Stimulated activated CD8-positive, alpha-beta memory T cell treated with anti-CD3 and anti-CD28 coated beads, Interleukin-15, amount 100 ng/mL, for 48 hours (primary cell): ENCODE measurements around the gene MYO7A.

Experiments used
- DNase-seq, 2 donors: peaks; one replicate each; pipeline ENCODE4 v3.0.0-alpha.2; 2020; ENCODE audit warnings: low read depth in 2 of 2

MYO7A gene

GRCh38 chr11:77200351-77201268 lies 72.6 kb downstream of the MYO7A start:
- no peak for DNase-seq

DNA sequence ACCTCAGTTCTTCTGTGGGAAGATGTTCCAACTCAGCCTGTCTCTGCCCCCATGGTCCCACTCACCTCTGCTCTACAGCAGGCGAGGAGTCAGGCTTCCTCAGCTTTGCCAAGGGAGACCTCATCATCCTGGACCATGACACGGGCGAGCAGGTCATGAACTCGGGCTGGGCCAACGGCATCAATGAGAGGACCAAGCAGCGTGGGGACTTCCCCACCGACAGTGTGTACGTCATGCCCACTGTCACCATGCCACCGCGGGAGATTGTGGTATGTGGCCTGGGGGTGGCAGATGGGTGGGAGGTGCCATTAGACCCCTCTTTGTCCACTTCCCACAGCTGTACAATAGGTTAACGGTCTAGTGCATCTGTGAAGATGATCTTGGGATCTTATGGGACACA lies 73.3 kb downstream of the MYO7A start:
- DNase-seq = no peak

DNA sequence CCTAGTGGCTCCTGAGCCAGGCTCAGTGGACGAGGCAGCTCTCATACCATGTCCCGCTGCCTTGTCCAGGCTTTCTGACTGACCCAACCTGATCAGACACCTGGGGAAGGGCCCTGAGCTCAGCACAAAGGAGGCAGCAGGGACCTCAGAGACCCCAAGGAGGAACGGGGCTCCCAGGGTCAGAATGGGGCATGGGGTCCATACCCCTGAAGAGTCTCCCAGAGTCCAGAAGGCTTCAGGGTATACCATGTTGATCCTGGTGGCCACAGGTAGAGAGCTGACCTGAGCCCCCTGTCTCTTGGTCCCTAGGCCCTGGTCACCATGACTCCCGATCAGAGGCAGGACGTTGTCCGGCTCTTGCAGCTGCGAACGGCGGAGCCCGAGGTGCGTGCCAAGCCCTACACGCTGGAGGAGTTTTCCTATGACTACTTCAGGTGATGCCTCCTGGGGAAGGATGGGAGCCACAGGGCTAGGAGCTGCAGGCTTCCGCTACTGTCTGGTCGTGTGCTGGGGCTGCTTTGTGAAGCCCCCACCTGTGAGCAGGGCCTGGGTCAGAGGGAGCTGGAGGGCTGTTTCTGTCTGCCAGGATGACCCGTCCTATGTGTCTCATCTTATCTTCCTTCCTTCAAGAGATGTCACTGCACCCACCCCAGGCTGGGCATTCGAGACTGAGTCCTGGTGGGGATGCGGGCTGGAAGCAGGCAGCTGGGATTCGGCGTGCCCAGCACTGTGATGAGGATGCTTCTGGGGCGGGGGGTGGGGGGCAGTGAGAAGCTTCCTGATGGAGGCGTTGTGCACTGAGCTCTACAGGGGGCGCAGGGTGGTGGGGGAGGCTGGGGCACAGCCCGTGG lies 74.2 kb downstream of the MYO7A start:
- no peak for DNase-seq

GRCh38 chr11:77202941-77203900 lies 75.2 kb downstream of the MYO7A start:
- no peak for DNase-seq

- no peak for DNase-seq
Measured at GRCh38 chr11:77203901-77204753, 76.1 kb downstream of the MYO7A start.

DNA sequence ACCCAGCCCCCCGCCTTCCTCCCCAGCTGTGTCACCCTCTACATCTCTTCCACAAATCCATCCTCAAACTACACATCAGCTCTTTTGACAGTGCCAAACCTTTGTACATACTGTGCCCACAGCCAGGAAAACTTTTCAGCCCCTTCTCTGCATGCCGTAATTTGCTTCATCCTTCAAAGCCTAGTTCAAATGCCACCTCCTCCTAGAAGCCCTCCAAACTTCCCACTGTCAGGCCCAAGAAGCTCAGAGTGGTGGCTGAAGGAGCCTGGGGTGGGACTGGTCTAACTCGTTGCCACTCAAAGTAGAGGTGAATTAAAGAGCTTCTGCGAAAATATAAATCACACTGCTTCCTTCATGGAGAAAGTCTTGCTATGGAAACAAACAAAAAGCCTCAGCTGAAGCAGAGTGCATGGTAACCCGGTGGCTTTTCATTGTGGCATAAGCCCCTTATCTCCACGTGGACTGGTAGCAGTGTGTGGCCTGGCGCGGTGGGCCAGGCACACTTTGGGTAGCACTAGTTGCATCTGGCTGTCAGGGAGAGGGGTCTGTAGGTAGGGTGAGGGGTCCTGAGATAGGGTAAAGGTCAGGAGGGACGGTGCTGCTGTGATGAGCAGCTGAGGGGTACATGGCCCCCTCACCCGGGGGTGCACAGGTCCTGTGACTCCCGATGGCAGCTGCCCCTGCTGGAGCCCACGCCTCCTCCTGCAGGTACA lies 76.9 kb downstream of the MYO7A start:
- no peak for DNase-seq

GRCh38 chr11:77205467-77206263 lies 77.6 kb downstream of the MYO7A start:
- no peak for DNase-seq

DNA sequence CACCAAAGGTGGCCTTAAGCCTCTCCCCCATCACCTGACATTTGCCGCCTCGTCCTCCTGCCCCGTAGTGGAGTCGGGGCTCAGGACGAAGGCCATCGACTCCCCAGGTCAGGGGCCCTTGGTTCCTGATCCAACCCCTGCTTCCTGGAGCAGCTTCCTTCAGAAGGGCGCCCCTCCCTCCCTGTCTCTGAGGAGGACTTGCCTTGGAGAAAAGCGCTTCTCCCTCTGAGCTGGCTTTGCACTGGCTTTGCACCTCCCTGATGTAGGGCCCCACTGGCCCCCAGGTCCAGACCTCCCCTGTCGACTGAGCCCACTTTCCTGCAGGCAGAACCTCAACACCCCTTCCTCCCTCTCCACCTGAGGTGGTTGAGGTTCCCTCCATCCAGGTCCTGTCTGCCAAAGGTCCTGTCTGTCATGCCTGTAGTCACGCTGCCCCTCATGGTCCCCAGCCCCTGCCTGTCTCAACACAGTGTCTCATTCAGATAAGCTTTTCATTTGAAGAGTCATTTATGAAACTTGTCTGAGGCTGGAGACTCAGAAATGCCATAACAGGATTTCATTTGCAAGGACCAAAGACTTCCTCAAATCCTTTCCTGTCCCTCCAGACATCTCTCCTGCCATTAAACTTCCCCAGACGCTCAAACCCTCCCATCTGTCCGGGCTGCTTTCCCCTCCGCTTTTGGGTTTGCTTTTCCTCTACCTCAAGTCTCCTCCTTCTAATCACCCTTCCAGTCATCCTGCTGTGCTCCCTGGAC lies 78.4 kb downstream of the MYO7A start:
- DNase-seq = no peak

- no peak for DNase-seq
Measured at GRCh38 chr11:77207019-77207485, 79.0 kb downstream of the MYO7A start.

DNA sequence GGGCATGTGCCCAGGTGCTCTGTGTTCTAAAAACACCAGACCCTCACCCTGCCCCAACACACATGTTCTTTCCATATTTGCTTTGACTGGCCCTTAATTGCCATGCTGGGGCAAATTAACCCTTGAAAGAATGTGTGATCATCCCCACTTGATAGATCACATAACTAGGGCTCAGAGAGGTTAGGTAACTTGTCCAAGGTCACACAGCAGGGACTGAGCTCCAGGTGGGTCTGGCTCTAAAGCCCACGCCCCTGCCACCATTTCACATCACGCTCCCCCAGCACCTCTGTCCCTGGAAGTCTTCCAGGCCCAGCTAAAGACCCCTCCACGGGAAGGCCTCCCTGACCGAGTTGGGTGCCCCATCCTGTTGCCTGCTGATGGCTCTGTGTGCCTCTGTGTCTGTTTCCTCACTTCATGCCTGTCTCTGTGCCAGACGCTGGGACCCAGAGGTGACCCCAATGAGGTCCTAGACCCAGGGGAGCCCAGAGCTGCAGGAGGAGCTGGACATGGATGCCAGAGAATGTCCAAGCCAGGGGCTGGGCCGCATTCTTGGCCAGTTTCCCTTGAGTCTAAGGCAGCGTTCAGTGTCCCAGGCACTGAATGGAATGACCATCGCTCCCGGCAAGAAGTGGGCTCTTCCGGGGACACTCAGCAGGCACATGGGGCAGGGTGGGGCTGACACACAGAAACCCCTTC lies 79.7 kb downstream of the MYO7A start:
- DNase-seq = no peak

- no peak for DNase-seq
Measured at GRCh38 chr11:77208535-77208934, 80.5 kb downstream of the MYO7A start.

DNA sequence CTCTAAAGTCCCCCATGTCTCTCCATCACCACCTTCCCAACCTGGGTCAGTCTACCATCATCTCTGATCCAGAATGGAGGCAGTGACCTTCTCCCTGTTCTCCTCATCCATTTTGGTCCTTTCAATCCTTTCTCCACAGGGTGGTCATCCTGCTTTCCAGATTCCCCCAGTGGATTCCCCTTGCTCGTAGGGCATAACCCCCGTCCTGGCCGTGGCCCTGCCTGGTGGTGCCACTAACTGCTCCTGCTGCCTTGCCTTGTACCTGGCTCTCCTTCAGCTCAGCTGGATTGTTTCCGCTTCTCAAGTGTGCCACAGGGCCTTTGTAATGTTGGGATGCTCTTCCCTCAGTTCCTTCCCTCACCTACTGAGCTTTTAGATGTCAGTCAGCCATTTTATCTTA lies 81.6 kb downstream of the MYO7A start:
- DNase-seq = no peak

- DNase-seq = no peak
Measured at GRCh38 chr11:77211040-77211451, 83.0 kb downstream of the MYO7A start.

- DNase-seq = no peak
Measured at GRCh38 chr11:77211594-77212251, 83.7 kb downstream of the MYO7A start.

- DNase-seq = no peak
Measured at GRCh38 chr11:77212314-77213007, 84.4 kb downstream of the MYO7A start.

GRCh38 chr11:77213029-77213579 lies 85.1 kb downstream of the MYO7A start:
- DNase-seq = no peak
